MCF 10A (cell line): ENCODE measurements around the gene MS4A10. TPM values are rescaled to one million over a fixed set of nuclear protein-coding genes. Genes with fewer than 3 reads are reported as not detected.

Source experiments
- BruUV-seq: library from RNA; stranded (reverse); fragments of 400-500 nt; replicated peaks from 2 replicates; lab custom pipeline; 2021; lab: Mats Ljungman, UMichigan
- CTCF ChIA-PET: fragments of 300-600 bp; sonication (Branson Sonifier 250); formaldehyde crosslinking; extraction: SDS; loops from one replicate; lab custom pipeline; 2021; ENCODE audit warnings: antibody characterized with exemption, inconsistent platforms; lab: Yijun Ruan, JAX
- POLR2A ChIA-PET: fragments of 300-600, 350-650 bp; sonication (Branson Sonifier 250); formaldehyde crosslinking; extraction: SDS; loops from one replicate; lab custom pipeline; 2020; ENCODE audit warnings: antibody characterized with exemption, inconsistent platforms; lab: Yijun Ruan, JAX
- DNase-seq: peaks from one replicate; pipeline ENCODE4 v3.0.0-alpha.2; 2018; ENCODE audit not compliant: unreplicated experiment
- H3K27ac Mint-ChIP-seq: one replicate; pipeline ENCODE4 v1.8.0; 2022; ENCODE audit warnings: mild to moderate bottlenecking, low read depth, mixed read lengths; ENCODE audit not compliant: unreplicated experiment
- H3K27me3 Mint-ChIP-seq: one replicate; pipeline ENCODE4 v1.8.0; 2022; ENCODE audit warnings: mixed read lengths; ENCODE audit not compliant: insufficient read depth, unreplicated experiment
- H3K36me3 Mint-ChIP-seq: one replicate; pipeline ENCODE4 v1.8.0; 2022; ENCODE audit warnings: mild to moderate bottlenecking, moderate library complexity, mixed read lengths; ENCODE audit not compliant: insufficient read depth, unreplicated experiment
- H3K4me1 Mint-ChIP-seq: one replicate; pipeline ENCODE4 v1.8.0; 2022; ENCODE audit warnings: mixed read lengths; ENCODE audit not compliant: insufficient read depth, unreplicated experiment
- H3K4me3 Mint-ChIP-seq: one replicate; pipeline ENCODE4 v1.8.0; 2022; ENCODE audit warnings: mild to moderate bottlenecking, moderate library complexity, mixed read lengths; ENCODE audit not compliant: unreplicated experiment
- H3K9me3 Mint-ChIP-seq: one replicate; pipeline ENCODE4 v1.8.0; 2022; ENCODE audit warnings: mixed read lengths; ENCODE audit not compliant: unreplicated experiment
- CTCF ChIP-seq: fragments of 200-600 bp; IDR thresholded peaks from one replicate; pipeline ENCODE4 v1.8.0; 2022; ENCODE audit warnings: antibody characterized with exemption, mild to moderate bottlenecking; ENCODE audit not compliant: unreplicated experiment
- intact Hi-C: fragments of 100-400 bp; cut with micrococcal nuclease; formaldehyde crosslinking; loops from 2 replicates; pipeline ENCODE4 v1.14.1; 2022
- total RNA-seq: library from RNA; stranded (reverse); gene quantifications from 2 replicates; pipeline ENCODE4 v1.2.3, GENCODE V29; 2022

Gene MS4A10
- total RNA-seq, 1 experiment from 2014 or later, result not detected

GRCh38 chr11:60768202-60768601 is 16.9 kb upstream of the MS4A10 start:
- intact Hi-C loops, result no loop called here
- H3K4me3 Mint-ChIP-seq, result no peak overlapping the region

GRCh38 chr11:60769273-60769672 is 15.9 kb upstream of the MS4A10 start:
- BruUV-seq, result no TSS peak
- ChIA-PET CTCF (interaction anchor here (0.6 to 1.5 kb wide), 5 partner anchors 10 to 406 kb away, joined by 3 to 6 read pairs (median 4); partner anchors contain the start of gene MS4A15), POLR2A (interaction anchor here (0.7 to 0.9 kb wide), 2 partner anchors 11 to 343 kb away, joined by 3 read pairs; no protein-coding TSS in a partner anchor)
- no peaks in the 10 kb centered on the region for H3K27me3 Mint-ChIP-seq
- H3K9me3 Mint-ChIP-seq, result no peaks in the 10 kb centered on the region
- TF ChIP-seq CTCF, result no peak
- intact Hi-C loops, result no loop called here
- no peak for DNase-seq
- peaks cover 1% of the 10 kb centered on the region for H3K4me1 Mint-ChIP-seq
- no peaks in the 10 kb centered on the region for H3K36me3 Mint-ChIP-seq
- no peak overlapping the region for H3K4me3 Mint-ChIP-seq
- no peak overlapping the region for H3K27ac Mint-ChIP-seq

More at GRCh38 chr11:60768202-60768601, 16.9 kb upstream of the MS4A10 start:
- Mint-ChIP-seq H3K27ac (no peak overlapping the region), H3K27me3 (no peaks in the 10 kb centered on the region), H3K36me3 (no peaks in the 10 kb centered on the region), H3K4me1 (no peaks in the 10 kb centered on the region), H3K9me3 (no peaks in the 10 kb centered on the region)
- no peak for DNase-seq
- TF ChIP-seq CTCF, result no peak
- BruUV-seq, result no TSS peak
- POLR2A ChIA-PET, result interaction anchor here (0.7 kb wide), 1 partner anchor 9 kb away, joined by 3 read pairs; no protein-coding TSS in a partner anchor
- CTCF ChIA-PET, result interaction anchor here (0.7 to 7.0 kb wide), 6 partner anchors 8 to 405 kb away, joined by 3 to 72 read pairs (median 3); partner anchors contain the start of gene MS4A15

- no TSS peak for BruUV-seq
- DNase-seq, result no peak
- Mint-ChIP-seq H3K27me3 (no peaks in the 10 kb centered on the region), H3K36me3 (no peaks in the 10 kb centered on the region), H3K9me3 (no peaks in the 10 kb centered on the region), H3K4me3 (no peak overlapping the region), H3K4me1 (peaks cover 6% of the 10 kb centered on the region), H3K27ac (no peak overlapping the region)
- ChIA-PET CTCF (interaction anchor here (0.6 to 1.5 kb wide), 2 partner anchors 9 to 12 kb away, joined by 4 to 6 read pairs; no protein-coding TSS in a partner anchor), POLR2A (interaction anchor here (0.7 kb wide), 1 partner anchor 344 kb away, joined by 3 read pairs; no protein-coding TSS in a partner anchor)
- intact Hi-C loops, result no loop called here
- TF ChIP-seq CTCF, result no peak
Measured at GRCh38 chr11:60769811-60770210, 15.3 kb upstream of the MS4A10 start.

GRCh38 chr11:60771146-60771545 is 14.0 kb upstream of the MS4A10 start:
- POLR2A ChIA-PET, result no interaction called here
- peaks cover 7% of the 10 kb centered on the region for H3K4me1 Mint-ChIP-seq
- H3K9me3 Mint-ChIP-seq, result no peaks in the 10 kb centered on the region
- BruUV-seq, result no TSS peak
- no peak overlapping the region for H3K4me3 Mint-ChIP-seq
- no peak overlapping the region for H3K27ac Mint-ChIP-seq
- no peaks in the 10 kb centered on the region for H3K27me3 Mint-ChIP-seq
- H3K36me3 Mint-ChIP-seq, result no peaks in the 10 kb centered on the region
- no peak for DNase-seq
- no peak for TF ChIP-seq CTCF
- CTCF ChIA-PET, result interaction anchor here (0.6 to 1.0 kb wide), 3 partner anchors 70 to 305 kb away, joined by 3 to 5 read pairs (median 4); no protein-coding TSS in a partner anchor
- intact Hi-C loops, result no loop called here
